Activated CD4-positive, alpha-beta T cell treated with anti-CD3 and anti-CD28 coated beads, Interleukin-2, Interleukin-6, amounts not matched to agents 100 ng/mL and 50 ng/mL, durations not matched to agents 16 hours and 8 hours (primary cell): Measurements from ENCODE around the gene NTMT1.
"Not testable (repeated sequence)": the region's sequence is repeated elsewhere in the genome, so short reads cannot be mapped to it uniquely, and the experiment has no call there.

Experiments
- DNase-seq: peaks from one replicate; pipeline ENCODE4 v3.0.0-alpha.2; 2020

Gene NTMT1

GRCh38 chr9:129655696-129656095, 29.7 kb downstream of the NTMT1 start:
- DNase-seq: no peak

GRCh38 chr9:129656795-129657390, 30.9 kb downstream of the NTMT1 start:
- no peak for DNase-seq

GRCh38 chr9:129661029-129661428, 35.1 kb downstream of the NTMT1 start:
- no peak for DNase-seq

GRCh38 chr9:129662239-129662638, 36.3 kb downstream of the NTMT1 start:
- DNase-seq: not testable (repeated sequence)

- DNase-seq: no peak
Measured at GRCh38 chr9:129664746-129665388, 38.9 kb downstream of the NTMT1 start.

- peak; percentile 16 for DNase-seq
Measured at GRCh38 chr9:129665389-129665775, 39.4 kb downstream of the NTMT1 start, which contains the start of gene PRRX2. Gene PRRX2, plus strand, starts transcription at chr9:129665647. Its CDS starts 221 bp downstream, at chr9:129665868.

GRCh38 chr9:129665814-129666520, 40.0 kb downstream of the NTMT1 start:
- no peak for DNase-seq

- DNase-seq: no peak
Measured at GRCh38 chr9:129666575-129666974, 40.6 kb downstream of the NTMT1 start.

GRCh38 chr9:129667378-129667777, 41.4 kb downstream of the NTMT1 start:
- DNase-seq: no peak

- no peak for DNase-seq
Measured at GRCh38 chr9:129667850-129668249, 41.9 kb downstream of the NTMT1 start.

- no peak for DNase-seq
Measured at GRCh38 chr9:129669141-129669718, 43.3 kb downstream of the NTMT1 start.

GRCh38 chr9:129669946-129670345, 44.0 kb downstream of the NTMT1 start:
- DNase-seq: no peak

GRCh38 chr9:129671065-129671464, 45.1 kb downstream of the NTMT1 start:
- DNase-seq: no peak

- peak; percentile 10 for DNase-seq
Measured at GRCh38 chr9:129671519-129671918, 45.6 kb downstream of the NTMT1 start.

GRCh38 chr9:129672702-129673101, 46.7 kb downstream of the NTMT1 start:
- no peak for DNase-seq

GRCh38 chr9:129673602-129674001, 47.6 kb downstream of the NTMT1 start:
- no peak for DNase-seq

GRCh38 chr9:129674229-129674628, 48.3 kb downstream of the NTMT1 start:
- DNase-seq: no peak

GRCh38 chr9:129675620-129676019, 49.7 kb downstream of the NTMT1 start:
- no peak for DNase-seq

GRCh38 chr9:129676287-129676686, 50.3 kb downstream of the NTMT1 start:
- no peak for DNase-seq

GRCh38 chr9:129676975-129677374, 51.0 kb downstream of the NTMT1 start:
- no peak for DNase-seq

- DNase-seq: no peak
Measured at GRCh38 chr9:129677456-129677855, 51.5 kb downstream of the NTMT1 start.

- no peak for DNase-seq
Measured at GRCh38 chr9:129678844-129679243, 52.9 kb downstream of the NTMT1 start.

- DNase-seq: no peak
Measured at GRCh38 chr9:129679537-129679936, 53.6 kb downstream of the NTMT1 start.

- no peak for DNase-seq
Measured at GRCh38 chr9:129681924-129682323, 56.0 kb downstream of the NTMT1 start.
